Osteoblast (primary cell): Measurements from ENCODE around the gene UTS2B. TPM values are rescaled to one million over a fixed set of nuclear protein-coding genes. Genes with fewer than 3 reads are reported as not detected.

Experiments used
- DNase-seq: peaks from one replicate; pipeline ENCODE4 v3.0.0; 2011; ENCODE audit warnings: low spot score, mixed read lengths; ENCODE audit not compliant: insufficient read length; ENCODE audit errors: missing footprints
- H2AFZ ChIP-seq: 2 replicates; pipeline ENCODE4 v1.6.0; 2011; ENCODE audit warnings: mild to moderate bottlenecking, low read length
- H3K27ac ChIP-seq: 2 replicates; pipeline ENCODE4 v1.5.1; 2011; ENCODE audit warnings: mild to moderate bottlenecking, low read depth, low read length, moderate library complexity
- H3K27me3 ChIP-seq: 2 replicates; pipeline ENCODE4 v1.6.0; 2012; ENCODE audit warnings: mild to moderate bottlenecking, control low read depth, inconsistent platforms, low read length, moderate library complexity; ENCODE audit not compliant: insufficient read depth
- H3K36me3 ChIP-seq: 2 replicates; pipeline ENCODE4 v1.5.1; 2011; ENCODE audit warnings: mild to moderate bottlenecking, low read length, control low read depth, moderate library complexity; ENCODE audit not compliant: insufficient read depth
- H3K4me1 ChIP-seq: 2 replicates; pipeline ENCODE4 v1.5.1; 2011; ENCODE audit warnings: mild to moderate bottlenecking, low read length, control low read depth, moderate library complexity; ENCODE audit not compliant: insufficient read depth
- H3K4me2 ChIP-seq: 2 replicates; pipeline ENCODE4 v1.6.0; 2011; ENCODE audit warnings: mild to moderate bottlenecking, low read length; ENCODE audit not compliant: insufficient read depth
- H3K4me3 ChIP-seq: fragments of 200-600 bp; sonication (generic); 3 replicates; pipeline ENCODE4 v1.5.1; 2012; ENCODE audit warnings: mild to moderate bottlenecking, low read length, inconsistent platforms; ENCODE audit not compliant: insufficient read depth
- H3K79me2 ChIP-seq: 2 replicates; pipeline ENCODE4 v1.6.0; 2012; ENCODE audit warnings: mild to moderate bottlenecking, low read length, control low read depth, inconsistent platforms; ENCODE audit not compliant: insufficient read depth
- H3K9me3 ChIP-seq: 2 replicates; pipeline ENCODE4 v1.5.1; 2011; ENCODE audit warnings: low read depth, low read length, control low read depth
- H4K20me1 ChIP-seq: 2 replicates; pipeline ENCODE4 v1.6.0; 2012; ENCODE audit warnings: mild to moderate bottlenecking, low read length, control low read depth; ENCODE audit not compliant: insufficient read depth
- total RNA-seq: library from RNA; depleted of rRNA; stranded (reverse); fragments of >200 nt; gene quantifications from 2 replicates; pipeline ENCODE4 v1.2.3, GENCODE V29; 2012
- TF ChIP-seq, protein P1 (sequence below): IDR thresholded peaks from 2 replicates; pipeline ENCODE4 v1.5.1; 2011; ENCODE audit warnings: mild to moderate bottlenecking, low read depth, low read length, moderate library complexity; ENCODE audit errors: extremely low read depth

UTS2B gene
- total RNA-seq, 1 donor = 1.1 TPM

DNA sequence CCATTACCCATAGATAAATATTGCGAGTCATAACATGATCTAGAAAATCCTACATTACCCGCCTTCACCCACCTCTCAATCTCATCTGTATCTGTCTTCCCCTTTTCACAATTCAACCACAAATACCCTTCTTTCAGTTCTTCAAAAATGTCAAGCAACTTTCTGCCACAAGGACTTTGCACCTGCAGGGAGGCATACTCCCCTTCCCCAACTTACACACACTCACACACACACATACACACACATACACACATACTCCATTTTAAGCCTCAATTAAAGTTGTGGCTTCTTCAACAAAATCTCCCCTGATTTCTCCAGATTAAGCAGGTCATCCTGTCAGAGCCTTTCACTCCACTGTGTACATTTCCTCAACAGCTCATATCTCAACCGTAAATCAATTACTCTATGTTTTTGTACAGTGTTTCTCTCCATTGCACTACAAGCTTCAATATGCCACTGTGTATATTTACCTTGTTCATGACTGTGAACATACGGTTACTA is 34.2 kb downstream of the UTS2B start:
- Histone ChIP-seq H3K27ac (no peak overlapping the region), H3K27me3 (no peaks in the 10 kb centered on the region), H3K79me2 (no peaks in the 10 kb centered on the region), H4K20me1 (no peaks in the 10 kb centered on the region), H3K9me3 (no peaks in the 10 kb centered on the region), H3K4me1 (no peaks in the 10 kb centered on the region), H3K4me2 (no peak overlapping the region), H3K4me3 (no peak overlapping the region), H2AFZ (no peak overlapping the region), H3K36me3 (no peaks in the 10 kb centered on the region)
- no peak for DNase-seq
- TF ChIP-seq, protein P1, sequence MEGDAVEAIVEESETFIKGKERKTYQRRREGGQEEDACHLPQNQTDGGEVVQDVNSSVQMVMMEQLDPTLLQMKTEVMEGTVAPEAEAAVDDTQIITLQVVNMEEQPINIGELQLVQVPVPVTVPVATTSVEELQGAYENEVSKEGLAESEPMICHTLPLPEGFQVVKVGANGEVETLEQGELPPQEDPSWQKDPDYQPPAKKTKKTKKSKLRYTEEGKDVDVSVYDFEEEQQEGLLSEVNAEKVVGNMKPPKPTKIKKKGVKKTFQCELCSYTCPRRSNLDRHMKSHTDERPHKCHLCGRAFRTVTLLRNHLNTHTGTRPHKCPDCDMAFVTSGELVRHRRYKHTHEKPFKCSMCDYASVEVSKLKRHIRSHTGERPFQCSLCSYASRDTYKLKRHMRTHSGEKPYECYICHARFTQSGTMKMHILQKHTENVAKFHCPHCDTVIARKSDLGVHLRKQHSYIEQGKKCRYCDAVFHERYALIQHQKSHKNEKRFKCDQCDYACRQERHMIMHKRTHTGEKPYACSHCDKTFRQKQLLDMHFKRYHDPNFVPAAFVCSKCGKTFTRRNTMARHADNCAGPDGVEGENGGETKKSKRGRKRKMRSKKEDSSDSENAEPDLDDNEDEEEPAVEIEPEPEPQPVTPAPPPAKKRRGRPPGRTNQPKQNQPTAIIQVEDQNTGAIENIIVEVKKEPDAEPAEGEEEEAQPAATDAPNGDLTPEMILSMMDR = no peak

DNA sequence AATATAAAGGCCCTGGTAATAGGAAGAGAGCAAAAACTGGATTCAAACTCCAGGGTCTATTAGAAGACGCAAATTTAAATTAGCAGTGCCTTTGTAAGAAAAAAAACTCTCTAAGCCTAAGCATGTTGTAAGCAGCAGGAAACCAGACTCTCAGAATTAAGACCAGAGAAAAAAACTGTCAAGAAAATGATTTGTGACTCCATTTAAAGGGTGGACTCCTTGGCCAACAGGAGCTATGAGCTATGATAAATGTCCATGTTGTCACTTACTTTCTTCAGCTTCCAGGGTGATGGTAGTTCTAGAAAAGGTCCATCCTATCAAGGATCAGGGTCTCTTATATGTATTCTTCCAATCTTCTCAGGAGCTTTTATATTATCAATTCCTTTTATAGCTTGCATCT is 36.0 kb downstream of the UTS2B start:
- no peaks in the 10 kb centered on the region for H3K79me2 ChIP-seq
- no peak overlapping the region for H3K4me2 ChIP-seq
- no peaks in the 10 kb centered on the region for H3K9me3 ChIP-seq
- no peak overlapping the region for H3K4me3 ChIP-seq
- TF ChIP-seq, protein P1 = no peak
- H3K27me3 ChIP-seq = no peaks in the 10 kb centered on the region
- H3K27ac ChIP-seq = no peak overlapping the region
- no peak for DNase-seq
- H2AFZ ChIP-seq = no peak overlapping the region
- H3K4me1 ChIP-seq = peaks cover 7% of the 10 kb centered on the region
- H3K36me3 ChIP-seq = no peaks in the 10 kb centered on the region
- H4K20me1 ChIP-seq = no peaks in the 10 kb centered on the region

DNA sequence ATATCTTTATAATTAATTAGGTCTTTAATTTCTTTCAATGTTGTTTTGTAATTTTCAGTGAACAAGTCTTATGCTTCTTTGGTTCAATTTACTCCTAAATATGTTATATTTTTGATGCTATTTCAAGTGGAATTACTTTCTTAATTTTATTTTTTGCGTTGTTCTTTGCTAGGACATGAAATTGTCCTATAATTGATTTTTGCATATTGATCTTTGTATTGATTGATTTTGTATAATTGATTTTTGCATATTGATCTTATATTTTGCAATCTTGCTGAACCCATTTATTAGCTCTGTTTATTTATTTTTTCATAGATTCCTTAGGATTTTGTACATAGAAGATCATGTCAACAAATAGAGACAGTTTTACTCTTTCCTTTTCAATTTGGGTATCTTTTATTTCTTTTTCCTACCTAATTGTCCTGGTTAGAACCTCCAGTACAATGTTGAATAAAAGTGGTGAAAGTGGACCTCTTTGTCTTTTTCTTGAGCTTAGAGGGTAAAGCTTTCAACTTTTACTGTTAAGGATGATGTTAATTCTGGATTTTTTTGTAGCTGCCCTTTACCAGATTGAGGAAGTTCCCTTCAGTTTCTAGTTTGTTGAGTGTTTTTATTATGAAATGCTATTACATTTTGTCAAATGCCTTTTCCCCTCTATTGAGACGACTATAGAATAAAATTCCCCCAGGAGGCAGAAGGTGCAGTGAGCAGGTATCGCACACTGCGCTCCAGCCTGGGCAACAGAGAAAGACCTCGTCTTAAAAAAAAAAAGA is 37.9 kb downstream of the UTS2B start:
- H3K27me3 ChIP-seq = no peaks in the 10 kb centered on the region
- no peaks in the 10 kb centered on the region for H4K20me1 ChIP-seq
- TF ChIP-seq, protein P1 = no peak
- no peak overlapping the region for H3K4me3 ChIP-seq
- no peaks in the 10 kb centered on the region for H3K9me3 ChIP-seq
- H3K79me2 ChIP-seq = no peaks in the 10 kb centered on the region
- no peaks in the 10 kb centered on the region for H3K36me3 ChIP-seq
- DNase-seq = no peak
- H3K27ac ChIP-seq = no peak overlapping the region
- H2AFZ ChIP-seq = no peak overlapping the region
- peaks cover 7% of the 10 kb centered on the region for H3K4me1 ChIP-seq
- H3K4me2 ChIP-seq = no peak overlapping the region

- Histone ChIP-seq H2AFZ (peak overlapping the region; percentile 56), H3K4me1 (peaks cover 7% of the 10 kb centered on the region), H3K36me3 (no peaks in the 10 kb centered on the region), H3K4me2 (peak overlapping the region; percentile 69), H3K27me3 (no peaks in the 10 kb centered on the region), H3K79me2 (no peaks in the 10 kb centered on the region), H3K27ac (peak overlapping the region; percentile 18), H3K9me3 (no peaks in the 10 kb centered on the region), H4K20me1 (no peaks in the 10 kb centered on the region), H3K4me3 (peak overlapping the region; percentile 16)
- TF ChIP-seq, protein P1 = no peak
- DNase-seq = no peak
Measured at GRCh38 chr3:191290311-191291025, 39.9 kb downstream of the UTS2B start.
